Measurements from ENCODE around the gene MCOLN2.

GRCh38 chr1:84913555-84913892, 83.4 kb downstream of the MCOLN2 start:
- TF ChIP-seq EZH2 (IDR thresholded peaks at IDR 0.05; ENCODE audit: insufficient read depth, poor library complexity, severe bottlenecking) (no peak), EZH2phosphoT487 (IDR thresholded peaks at IDR 0.05; ENCODE audit: insufficient read depth, low read depth) (no peak)
